K562 (cell line): Measurements from ENCODE around the gene WDR35. TPM values are rescaled to one million over a fixed set of nuclear protein-coding genes. Genes with fewer than 3 reads are reported as not detected.

Source experiments
- ATAC-seq: fragments of 200-7000 bp; cut with Tn5 transposase; 3 replicates; pipeline ENCODE4 v1.9.1; 2020; ENCODE audit warnings: moderate library complexity
- BruUV-seq: library from RNA; stranded (reverse); fragments of 400-500 nt; replicated peaks from 2 replicates; lab custom pipeline; 2021; lab: Mats Ljungman, UMichigan
- CTCF ChIA-PET: fragments of 300-600 bp; formaldehyde crosslinking; extraction: SDS; loops from one replicate; lab custom pipeline; 2021; ENCODE audit warnings: low intra/inter-chr PET ratio; lab: Yijun Ruan, JAX
- POLR2A ChIA-PET: fragments of 300-600, 350-650 bp; sonication (Branson Sonifier 250); formaldehyde crosslinking; extraction: SDS; loops from one replicate; lab custom pipeline; 2021; ENCODE audit warnings: antibody characterized with exemption, inconsistent platforms; lab: Yijun Ruan, JAX
- DNase-seq, 4 experiments: peaks; one replicate each; pipeline versions ENCODE4 v3.0.0 to v3.0.0-alpha.2; 2011 to 2018; ENCODE audit warnings: low spot score in 3 of 4, mixed read lengths in 3 of 4; ENCODE audit errors: extremely low read depth in 1 of 4
- FAIRE-seq: peaks from 2 replicates; lab custom pipeline; 2011; peaks lifted over from hg19 to GRCh38; lab: Jason Lieb, UNC
- H2AFZ ChIP-seq: 2 replicates; pipeline ENCODE4 v1.6.0; 2011; ENCODE audit warnings: low read depth, low read length, control low read depth, inconsistent platforms
- H3K27ac ChIP-seq: fragments of 200-600 bp; 3 replicates; pipeline ENCODE4 v1.8.0; 2011; ENCODE audit warnings: low read depth, mild to moderate bottlenecking, control low read depth, inconsistent platforms, low read length, moderate library complexity, mixed read lengths; ENCODE audit errors: extremely low read depth
- H3K27me3 ChIP-seq, 2 experiments: fragments of 300-600 bp in 1 of 2; 2 replicates in 1 of 2; 3 replicates in 1 of 2; pipeline versions ENCODE4 v1.6.0 to v1.8.0; 2011; ENCODE audit warnings: inconsistent platforms in 2 of 2, low read length in 2 of 2, mild to moderate bottlenecking in 1 of 2, mixed read lengths in 1 of 2, moderate library complexity in 1 of 2; ENCODE audit not compliant: control insufficient read depth in 2 of 2, insufficient read depth in 2 of 2
- H3K36me3 ChIP-seq: fragments of 300-600 bp; 3 replicates; pipeline ENCODE4 v1.8.0; 2011; ENCODE audit warnings: mild to moderate bottlenecking, low read length, inconsistent platforms; ENCODE audit not compliant: control insufficient read depth, insufficient read depth
- H3K4me1 ChIP-seq, 2 experiments: fragments of 200-600 bp in 1 of 2; replicated peaks in 1 of 2; 2 replicates in 1 of 2; 3 replicates in 1 of 2; pipeline versions ENCODE4 v1.5.1 to v1.8.0; 2011; ENCODE audit warnings: inconsistent platforms in 2 of 2, low read length in 2 of 2, mild to moderate bottlenecking in 1 of 2, mixed read lengths in 1 of 2, moderate library complexity in 1 of 2; ENCODE audit not compliant: control insufficient read depth in 2 of 2, insufficient read depth in 2 of 2
- H3K4me2 ChIP-seq: 2 replicates; pipeline ENCODE4 v1.6.1; 2011; ENCODE audit warnings: low read length, control low read depth, inconsistent platforms, mixed read lengths; ENCODE audit not compliant: insufficient read depth
- H3K4me3 ChIP-seq: fragments of 200-600 bp; sonication (generic), shearing (Covaris generic); 2 replicates; pipeline ENCODE4 v1.5.1; 2016; ENCODE audit warnings: control low read depth, inconsistent platforms
- H3K79me2 ChIP-seq: fragments of 200-600 bp; 3 replicates; pipeline ENCODE4 v1.8.0; 2011; ENCODE audit warnings: low read length, inconsistent platforms; ENCODE audit not compliant: control insufficient read depth, insufficient read depth
- H3K9ac ChIP-seq, 2 experiments: 2 replicates each; pipeline versions ENCODE4 v1.6.0 to v1.6.1; 2011; ENCODE audit warnings: low read depth in 2 of 2, low read length in 2 of 2, control low read depth in 1 of 2, inconsistent platforms in 1 of 2, mild to moderate bottlenecking in 1 of 2, mixed read lengths in 1 of 2; ENCODE audit not compliant: insufficient read depth in 1 of 2
- H3K9me1 ChIP-seq: one replicate; pipeline ENCODE4 v1.6.0; 2011; ENCODE audit warnings: inconsistent platforms, mild to moderate bottlenecking, low read length, moderate library complexity; ENCODE audit not compliant: control insufficient read depth, insufficient read depth
- H3K9me3 ChIP-seq: replicated peaks from 2 replicates; pipeline ENCODE4 v1.5.1; 2011; ENCODE audit warnings: low read depth, low read length, inconsistent platforms; ENCODE audit not compliant: control insufficient read depth, insufficient read depth
- H4K20me1 ChIP-seq: replicated peaks from 2 replicates; pipeline ENCODE4 v1.6.1; 2011; ENCODE audit warnings: low read length, inconsistent platforms, mixed read lengths; ENCODE audit not compliant: control insufficient read depth, insufficient read depth
- CAMTA2 ChIP-seq: fragments of 250-450 bp; sonication (Bioruptor Pico); conservative IDR thresholded peaks from 2 replicates; pipeline ENCODE4 v1.5.1; 2022
- CBFA2T2 ChIP-seq: fragments of 450-650 bp; conservative IDR thresholded peaks from 2 replicates; pipeline ENCODE4 v1.6.1; 2017; ENCODE audit warnings: mild to moderate bottlenecking
- CBX2 ChIP-seq: fragments of 200-600 bp; sonication (generic); IDR thresholded peaks from one replicate; pipeline ENCODE4 v1.6.1; 2012; ENCODE audit warnings: mild to moderate bottlenecking, low read length, inconsistent platforms; ENCODE audit not compliant: insufficient read depth, poor library complexity, severe bottlenecking
- ELF1 ChIP-seq: fragments of 200-800 bp; sonication (Bioruptor generic); IDR thresholded peaks from 2 replicates; pipeline ENCODE4 v1.6.1; 2016; ENCODE audit warnings: missing genetic modification characterization, missing compliant biosample characterization
- HNRNPUL1 ChIP-seq: fragments of 200-400 bp; formaldehyde crosslinking; IDR thresholded peaks from 2 replicates; pipeline ENCODE4 v1.6.1; 2017; ENCODE audit warnings: low read length
- JUN ChIP-seq, 2 experiments: sonication (generic) in 1 of 2; formaldehyde crosslinking in 1 of 2; IDR thresholded peaks; 2 replicates each; pipeline versions ENCODE4 v1.6.1 to v1.8.0; 2012 to 2022; ENCODE audit warnings: borderline replicate concordance in 2 of 2, mild to moderate bottlenecking in 2 of 2, improper control_type of control experiment in 1 of 2, low read depth in 1 of 2, low read length in 1 of 2, missing genetic modification reagents in 1 of 2
- NFYB ChIP-seq: IDR thresholded peaks from 2 replicates; pipeline ENCODE4 v1.6.1; 2011; ENCODE audit warnings: mild to moderate bottlenecking, moderate library complexity; ENCODE audit not compliant: insufficient read length; ENCODE audit errors: extremely low read depth
- PHB2 ChIP-seq: fragments of 450-650 bp; IDR thresholded peaks from 2 replicates; pipeline ENCODE4 v1.6.1; 2017; ENCODE audit warnings: low read depth
- PHTF2 ChIP-seq: fragments of 250-450 bp; sonication (Bioruptor Pico); IDR thresholded peaks from 2 replicates; pipeline ENCODE4 v1.5.0; 2021; ENCODE audit warnings: mild to moderate bottlenecking
- RFX7 ChIP-seq: fragments of 250-450 bp; sonication (Bioruptor Pico); IDR thresholded peaks from 2 replicates; pipeline ENCODE4 v1.5.1; 2021; ENCODE audit warnings: mild to moderate bottlenecking
- SIX5 ChIP-seq, 2 experiments: IDR thresholded peaks; 2 replicates each; pipeline ENCODE4 v1.6.1; 2011; ENCODE audit warnings: low read length in 2 of 2, borderline replicate concordance in 1 of 2, low read depth in 1 of 2, mild to moderate bottlenecking in 1 of 2, moderate library complexity in 1 of 2; ENCODE audit not compliant: insufficient read depth in 1 of 2
- ZNF347 ChIP-seq: fragments of 450-650 bp; formaldehyde crosslinking; IDR thresholded peaks from 2 replicates; pipeline ENCODE4 v1.4.0; 2020; ENCODE audit warnings: low read depth, mild to moderate bottlenecking, moderate library complexity
- WGBS: fragments of 100-300 bp; shearing (Covaris generic); methylation state at CpG from one replicate; pipeline ENCODE4 v1.1.6; 2016; ENCODE audit warnings: low coverage, mixed read lengths; ENCODE audit not compliant: insufficient coverage; ENCODE audit errors: missing lambda C conversion rate; 5-methylcytosine and 5-hydroxymethylcytosine counted together
- in situ Hi-C: fragments of 300-500 bp; cut with MboI; formaldehyde crosslinking; loops from 4 replicates; pipeline ENCODE4 v1.15.0; 2018; ENCODE audit warnings: inconsistent platforms, mixed read lengths
- intact Hi-C: fragments of 100-400 bp; cut with micrococcal nuclease; formaldehyde crosslinking; loops from 2 replicates; pipeline ENCODE4 v1.14.2; 2022
- polyA plus RNA-seq, 8 experiments: library from polyadenylated mRNA; depleted of rRNA in 4 of 8; stranded (reverse) in 5 of 8; unstranded in 3 of 8; fragments of >200 nt; fragmentation: Nextera tagmentation in 2 of 8; fragmentation: Illumina TruSeq in 1 of 8; extraction: Ambion mirVana in 2 of 8; extraction: Trizol in 1 of 8; gene quantifications; 2 replicates each; pipeline versions ENCODE4 v1.2.1 to v1.2.3, GENCODE V29; 2011 to 2014; ENCODE audit warnings: inconsistent platforms in 1 of 8, missing spikeins in 1 of 8
- total RNA-seq, 7 experiments: library from RNA; depleted of rRNA in 6 of 7; stranded (reverse); fragments of >200 nt in 6 of 7; fragmentation: Illumina TruSeq in 2 of 7; extraction: Trizol in 2 of 7; gene quantifications; 2 replicates each; pipeline versions ENCODE4 v1.2.1 to v1.2.3, GENCODE V29; 2011 to 2021; ENCODE audit warnings: low replicate concordance in 1 of 7
- TF ChIP-seq, protein P1 (sequence below): fragments of 250-450 bp; sonication (Bioruptor Pico); IDR thresholded peaks from 2 replicates; pipeline ENCODE4 v1.8.0; 2022; ENCODE audit warnings: moderate library complexity, mild to moderate bottlenecking, inconsistent platforms

Gene WDR35
- total and polyA plus RNA-seq, 9 of the 15 experiments (the other 6 are each of a cell fraction or from before 2014, with no cell fraction given) = 3.3 to 13.1 (median 8.0) TPM

DNA sequence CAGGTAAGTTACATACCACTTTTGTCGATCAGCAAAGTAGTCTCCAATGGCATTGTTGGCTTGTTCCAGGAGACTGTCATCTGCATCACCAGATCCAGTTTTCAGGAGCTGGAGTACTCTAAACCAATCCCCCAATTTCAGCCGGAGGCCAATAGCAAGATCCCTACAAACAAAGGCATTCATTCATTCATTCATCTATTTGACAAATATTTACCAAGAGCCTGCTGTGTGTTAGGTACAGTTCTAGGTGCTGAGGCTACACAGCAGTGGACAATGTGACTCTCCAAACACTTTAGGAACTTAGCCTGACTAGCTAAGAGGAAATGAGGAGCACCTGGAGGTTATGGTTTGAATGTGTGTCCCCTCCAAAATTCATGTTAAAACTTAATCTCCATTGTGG lies 53.7 kb downstream of the WDR35 start:
- H3K9me1 ChIP-seq = no peaks in the 10 kb centered on the region
- intact Hi-C loops (no loop called here), in situ Hi-C loops (no loop called here)
- TF ChIP-seq, protein P1, sequence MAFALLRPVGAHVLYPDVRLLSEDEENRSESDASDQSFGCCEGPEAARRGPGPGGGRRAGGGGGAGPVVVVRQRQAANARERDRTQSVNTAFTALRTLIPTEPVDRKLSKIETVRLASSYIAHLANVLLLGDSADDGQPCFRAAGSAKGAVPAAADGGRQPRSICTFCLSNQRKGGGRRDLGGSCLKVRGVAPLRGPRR (CRISPR knock-in tag) = no peak
- TF ChIP-seq JUN (IDR thresholded peaks at IDR 0.05; ENCODE audit: borderline replicate concordance, low read depth, low read length) = no peak
- no peak for TF ChIP-seq JUN (CRISPR knock-in tag; IDR thresholded peaks at IDR 0.05; ENCODE audit: borderline replicate concordance)
- TF ChIP-seq CBX2 = no peak
- no peak for TF ChIP-seq NFYB
- no peak for TF ChIP-seq CBFA2T2
- no peak for TF ChIP-seq ELF1
- no peak for TF ChIP-seq RFX7 (CRISPR knock-in tag)
- no peak for TF ChIP-seq CAMTA2 (CRISPR knock-in tag)
- TF ChIP-seq PHTF2 (CRISPR knock-in tag) = no peak
- no peak for TF ChIP-seq SIX5 (IDR thresholded peaks at IDR 0.05; ENCODE audit: borderline replicate concordance in 1 of 2, insufficient read depth in 1 of 2, low read depth in 1 of 2, low read length in 2 of 2)
- no peak for TF ChIP-seq ZNF347
- TF ChIP-seq PHB2 = no peak
- TF ChIP-seq HNRNPUL1 = no peak
- H4K20me1 ChIP-seq = no peaks in the 10 kb centered on the region
- H3K4me3 ChIP-seq = no peak overlapping the region
- no TSS peak for BruUV-seq
- H3K9me3 ChIP-seq = no peaks in the 10 kb centered on the region
- DNase-seq (no peak), FAIRE-seq (peak; percentile 52), ATAC-seq (no peak)
- H3K9ac ChIP-seq = no peak overlapping the region
- ChIA-PET POLR2A (interaction anchor here (0.7 to 1.1 kb wide), 2 partner anchors 11 to 268 kb away, joined by 3 to 4 read pairs; no protein-coding TSS in a partner anchor), CTCF (no interaction called here)
- no peak overlapping the region for H2AFZ ChIP-seq
- no peak overlapping the region for H3K4me2 ChIP-seq
- H3K36me3 ChIP-seq = peaks cover 20% of the 10 kb centered on the region
- H3K4me1 ChIP-seq = no peaks in the 10 kb centered on the region
- no peaks in the 10 kb centered on the region for H3K79me2 ChIP-seq
- H3K27ac ChIP-seq = no peak overlapping the region
- 64% methylated on average over 2 of the region's 2 CpGs for WGBS
- H3K27me3 ChIP-seq = no peaks in the 10 kb centered on the region
